ENCODE data around the gene GADD45B. TPM values are rescaled to one million over a fixed set of nuclear protein-coding genes. Genes with fewer than 3 reads are reported as not detected.
A peak's percentile ranks its signal among the peaks of the same experiment; 100 is the strongest.
"Not testable (repeated sequence)": the region's sequence is repeated elsewhere in the genome, so short reads cannot be mapped to it uniquely, and the experiment has no call there.

The GADD45B gene
- total RNA-seq, 2 donors from 2014 or later = 16.5 to 23.6 TPM

- peaks cover 3% of the 10 kb centered on the region for H3K4me1 Mint-ChIP-seq
- Histone ChIP-seq H3K4me3 (ENCODE audit: low read length) (no peak overlapping the region), H3K36me3 (ENCODE audit: control insufficient read depth, insufficient read depth, low read length) (no peaks in the 10 kb centered on the region), H3K9ac (ENCODE audit: extremely low read depth, low read length, poor library complexity, severe bottlenecking) (no peak overlapping the region), H3K27ac (ENCODE audit: low read depth, low read length) (no peak overlapping the region), H3K27me3 (ENCODE audit: control insufficient read depth, insufficient read depth, low read length, poor library complexity, severe bottlenecking) (no peaks in the 10 kb centered on the region), H3K4me1 (ENCODE audit: control insufficient read depth, insufficient read depth, low read length) (peaks cover 6% of the 10 kb centered on the region), H3K9me3 (ENCODE audit: control insufficient read depth, low read length) (no peaks in the 10 kb centered on the region)
- TF ChIP-seq CTCF (conservative IDR thresholded peaks at IDR 0.05) = no peak
- H3K27me3 Mint-ChIP-seq (ENCODE audit: insufficient read depth) = no peaks in the 10 kb centered on the region
- H3K36me3 Mint-ChIP-seq (ENCODE audit: low read depth) = peaks cover 2% of the 10 kb centered on the region
- 53 to 77% methylated on average over 16 to 35 of the region's 35 CpGs for WGBS, 2 experiments (ENCODE audit: insufficient coverage in 1 of 2, insufficient read length in 1 of 2)
- DNase-seq = no peak
- peak overlapping the region; percentile 55 for H3K27ac Mint-ChIP-seq
- no peak overlapping the region for H3K4me3 Mint-ChIP-seq
- no peaks in the 10 kb centered on the region for H3K9me3 Mint-ChIP-seq
Measured at GRCh38 chr19:2517881-2518601, 42.1 kb downstream of the GADD45B start.

- not testable (repeated sequence) for H3K27ac ChIP-seq (ENCODE audit: low read depth, low read length); H3K9me3 Mint-ChIP-seq; H3K4me1 ChIP-seq (ENCODE audit: control insufficient read depth, insufficient read depth, low read length); H3K4me1 Mint-ChIP-seq; H3K27me3 Mint-ChIP-seq (ENCODE audit: insufficient read depth); H3K9ac ChIP-seq (ENCODE audit: extremely low read depth, low read length, poor library complexity, severe bottlenecking); H3K36me3 Mint-ChIP-seq (ENCODE audit: low read depth); DNase-seq; H3K4me3 ChIP-seq (ENCODE audit: low read length); H3K9me3 ChIP-seq (ENCODE audit: control insufficient read depth, low read length); H3K27ac Mint-ChIP-seq; H3K27me3 ChIP-seq (ENCODE audit: control insufficient read depth, insufficient read depth, low read length, poor library complexity, severe bottlenecking); H3K36me3 ChIP-seq (ENCODE audit: control insufficient read depth, insufficient read depth, low read length); H3K4me3 Mint-ChIP-seq
- WGBS, 2 experiments (ENCODE audit: insufficient coverage in 1 of 2, insufficient read length in 1 of 2) = 89 to 98% methylated on average over 5 to 9 of the region's 11 CpGs
Measured at GRCh38 chr19:2518856-2519255, 42.9 kb downstream of the GADD45B start.

DNA sequence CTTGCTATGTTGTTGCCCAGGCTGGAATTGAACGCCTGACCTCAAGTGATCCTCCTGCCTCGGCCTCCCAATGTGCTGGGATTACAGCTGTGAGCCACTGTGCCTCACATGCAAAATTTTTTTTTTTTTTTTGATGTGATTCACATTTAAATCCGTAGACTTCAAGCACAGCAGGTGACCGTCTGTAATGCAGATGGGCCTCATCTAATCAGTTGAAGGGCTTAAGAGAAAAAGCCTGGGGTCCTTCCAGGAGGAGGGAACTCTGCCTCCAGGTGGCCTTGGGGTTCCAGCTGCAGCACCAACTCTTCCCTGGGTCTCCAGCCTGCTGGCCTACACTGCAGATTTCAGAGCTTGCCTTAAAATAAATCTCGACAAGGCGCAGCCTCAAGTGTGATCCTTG lies 43.6 kb downstream of the GADD45B start:
- no peak overlapping the region for H3K4me3 Mint-ChIP-seq

More for the DNA sequence above, 43.6 kb downstream of the GADD45B start:
- 89 to 93% methylated on average over 6 of the region's 6 CpGs for WGBS, 2 experiments (ENCODE audit: insufficient coverage in 1 of 2, insufficient read length in 1 of 2)
- H3K27me3 ChIP-seq (ENCODE audit: control insufficient read depth, insufficient read depth, low read length, poor library complexity, severe bottlenecking) = no peaks in the 10 kb centered on the region
- H3K9me3 Mint-ChIP-seq = no peaks in the 10 kb centered on the region
- no peaks in the 10 kb centered on the region for H3K27me3 Mint-ChIP-seq (ENCODE audit: insufficient read depth)
- no peak for DNase-seq
- H3K27ac Mint-ChIP-seq = no peak overlapping the region
- H3K36me3 ChIP-seq (ENCODE audit: control insufficient read depth, insufficient read depth, low read length) = no peaks in the 10 kb centered on the region
- no peak overlapping the region for H3K9ac ChIP-seq (ENCODE audit: extremely low read depth, low read length, poor library complexity, severe bottlenecking)
- no peak overlapping the region for H3K27ac ChIP-seq (ENCODE audit: low read depth, low read length)
- no peaks in the 10 kb centered on the region for H3K9me3 ChIP-seq (ENCODE audit: control insufficient read depth, low read length)
- no peak overlapping the region for H3K4me3 ChIP-seq (ENCODE audit: low read length)
- peaks cover 6% of the 10 kb centered on the region for H3K4me1 ChIP-seq (ENCODE audit: control insufficient read depth, insufficient read depth, low read length)
- peaks cover 2% of the 10 kb centered on the region for H3K36me3 Mint-ChIP-seq (ENCODE audit: low read depth)
- peaks cover 3% of the 10 kb centered on the region for H3K4me1 Mint-ChIP-seq
- no peak for TF ChIP-seq CTCF (conservative IDR thresholded peaks at IDR 0.05)
